Posterior vena cava (tissue), 2 donors: ENCODE measurements around the gene LAIR2. TPM values are rescaled to one million over a fixed set of nuclear protein-coding genes. Genes with fewer than 3 reads are reported as not detected.
A peak's percentile ranks its signal among the peaks of the same experiment; 100 is the strongest.

Experiments
- DNase-seq: peaks from one replicate; pipeline ENCODE4 v3.0.0-alpha.2; 2020; ENCODE audit warnings: low spot score
- intact Hi-C, 2 donors: fragments of 100-400 bp; cut with DNase I; formaldehyde crosslinking; loops; one replicate each; pipeline versions ENCODE4 v1.14.1 to v1.14.2; 2022 to 2023
- long read RNA-seq, 2 donors: library from polyadenylated mRNA; unstranded; transcript quantifications; one replicate each; pipeline ENCODE4 v2.0.0, GENCODE V29; 2020 to 2021
- total RNA-seq, 2 donors: library from RNA; stranded (reverse); fragmentation: NEBNext Ultra II Directional; extraction: Animal tissue kit (Norgen Biotek cat#: 25700); gene quantifications; one replicate each; pipeline ENCODE4 v1.2.1, GENCODE V29; 2021
- donor health status: DM: yes; HTN: yes; CAD: no.
- donor health status: DM: yes; HTN: yes; CAD: no.

LAIR2 gene
- not detected for total RNA-seq
- long read RNA-seq, donor 1 = 0 reads
- long read RNA-seq, donor 2 = 0 reads

- intact Hi-C loops = no loop called here
- DNase-seq = no peak
These were observed at the start of gene LAIR2 for GRCh38 chr19:54502518-54503048. Gene LAIR2 (plus strand): TSS chr19:54502831. CDS start chr19:54502919, 88 bp downstream.

- DNase-seq = no peak
These were observed 48.5 kb upstream of the LAIR2 start for GRCh38 chr19:54453921-54454780.

GRCh38 chr19:54454781-54455675 is 47.6 kb upstream of the LAIR2 start:
- peak; percentile 57 for DNase-seq
- intact Hi-C loops = loop anchor here in 1 of 2 donors (10.0 kb wide), 1 partner anchor 280 kb away; the partner anchor contains the start of gene TMC4

More at GRCh38 chr19:54453921-54454780, 48.5 kb upstream of the LAIR2 start:
- intact Hi-C loops = loop anchor here in 1 of 2 donors (10.0 kb wide), 1 partner anchor 279 kb away; the partner anchor contains the start of gene TMC4

- intact Hi-C loops = loop anchor here in 1 of 2 donors (10.0 kb wide), 1 partner anchor 281 kb away; the partner anchor contains the start of gene TMC4
These were observed 46.7 kb upstream of the LAIR2 start for GRCh38 chr19:54455786-54456422.

GRCh38 chr19:54456423-54457373 is 45.9 kb upstream of the LAIR2 start:
- no peak for DNase-seq
- intact Hi-C loops = loop anchor here in 1 of 2 donors (10.0 kb wide), 1 partner anchor 282 kb away; the partner anchor contains the start of gene TMC4

More at GRCh38 chr19:54455786-54456422, 46.7 kb upstream of the LAIR2 start:
- DNase-seq = no peak

GRCh38 chr19:54457773-54458647 is 44.6 kb upstream of the LAIR2 start:
- peak; percentile 66 for DNase-seq
- intact Hi-C loops = loop anchor here in 1 of 2 donors (10.0 kb wide), 1 partner anchor 283 kb away; the partner anchor contains the start of gene TMC4

- intact Hi-C loops = loop anchor here in 1 of 2 donors (10.0 kb wide), 1 partner anchor 284 kb away; the partner anchor contains the start of gene TMC4
- DNase-seq = peak; percentile 81
These were observed 43.9 kb upstream of the LAIR2 start for GRCh38 chr19:54458648-54459281.

GRCh38 chr19:54459282-54460229 is 43.1 kb upstream of the LAIR2 start:
- peak; percentile 70 for DNase-seq
- intact Hi-C loops = loop anchor here in 1 of 2 donors (10.0 kb wide), 1 partner anchor 285 kb away; the partner anchor contains the start of gene TMC4

- intact Hi-C loops = no loop called here
- peak; percentile 81 for DNase-seq
These were observed 42.2 kb upstream of the LAIR2 start for GRCh38 chr19:54460230-54461005.

GRCh38 chr19:54461210-54461609 is 41.4 kb upstream of the LAIR2 start:
- intact Hi-C loops = no loop called here

GRCh38 chr19:54461613-54462012 is 41.0 kb upstream of the LAIR2 start:
- intact Hi-C loops = no loop called here
- no peak for DNase-seq

More at GRCh38 chr19:54461210-54461609, 41.4 kb upstream of the LAIR2 start:
- DNase-seq = peak; percentile 82

GRCh38 chr19:54462047-54462654 is 40.5 kb upstream of the LAIR2 start:
- intact Hi-C loops = no loop called here
- DNase-seq = no peak

GRCh38 chr19:54462655-54463530 is 39.7 kb upstream of the LAIR2 start:
- intact Hi-C loops = no loop called here

More at GRCh38 chr19:54462655-54463530, 39.7 kb upstream of the LAIR2 start:
- peak; percentile 95 for DNase-seq
